Activated CD4-positive, alpha-beta T cell treated with anti-CD3 and anti-CD28 coated beads, Interleukin-2, Interleukin-6, amounts not matched to agents 100 ng/mL and 50 ng/mL, durations not matched to agents 16 hours and 8 hours (primary cell): Measurements from ENCODE around the gene HMGB4.
A peak's percentile ranks its signal among the peaks of the same experiment; 100 is the strongest.

Experiments used
- DNase-seq: peaks from one replicate; pipeline ENCODE4 v3.0.0-alpha.2; 2020

HMGB4 gene

DNA sequence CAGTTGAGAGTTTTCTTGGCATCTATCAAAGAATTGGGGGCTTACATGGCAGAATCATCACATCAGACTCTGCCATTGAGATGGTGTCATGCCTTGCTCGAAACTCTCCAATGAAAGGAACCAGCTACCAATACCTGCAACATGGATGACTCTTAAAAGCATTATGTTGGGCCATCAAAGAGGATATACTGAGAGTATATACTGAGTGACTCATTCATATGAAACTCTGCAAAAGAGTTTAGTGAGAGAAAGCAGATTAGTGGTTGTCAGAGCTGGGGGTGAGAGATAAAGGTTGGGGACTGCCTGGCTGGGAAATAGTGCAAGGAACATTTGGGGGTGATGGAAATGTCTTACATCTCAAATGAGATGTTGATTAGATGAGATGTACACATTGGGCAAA lies 14.7 kb upstream of the HMGB4 start:
- no peak for DNase-seq

DNA sequence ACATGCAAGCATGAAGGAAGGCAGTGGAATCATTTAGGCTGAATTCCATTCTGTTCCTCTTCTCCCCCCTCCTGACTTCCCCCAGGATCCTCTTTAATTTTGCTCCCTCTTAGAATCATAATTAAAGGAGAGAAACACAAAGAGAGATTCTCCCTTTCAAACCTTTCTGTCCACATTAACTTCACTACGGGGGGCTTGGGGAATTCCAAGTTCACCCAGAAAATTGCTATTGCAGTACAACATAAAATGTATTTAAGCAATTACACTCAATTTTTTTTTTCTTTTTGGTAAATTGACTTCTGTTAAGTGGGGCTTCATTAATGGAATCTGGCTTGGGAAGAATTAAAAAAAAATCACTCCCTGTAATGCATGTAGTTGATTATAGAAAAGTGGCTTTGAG lies 13.4 kb upstream of the HMGB4 start:
- no peak for DNase-seq

DNA sequence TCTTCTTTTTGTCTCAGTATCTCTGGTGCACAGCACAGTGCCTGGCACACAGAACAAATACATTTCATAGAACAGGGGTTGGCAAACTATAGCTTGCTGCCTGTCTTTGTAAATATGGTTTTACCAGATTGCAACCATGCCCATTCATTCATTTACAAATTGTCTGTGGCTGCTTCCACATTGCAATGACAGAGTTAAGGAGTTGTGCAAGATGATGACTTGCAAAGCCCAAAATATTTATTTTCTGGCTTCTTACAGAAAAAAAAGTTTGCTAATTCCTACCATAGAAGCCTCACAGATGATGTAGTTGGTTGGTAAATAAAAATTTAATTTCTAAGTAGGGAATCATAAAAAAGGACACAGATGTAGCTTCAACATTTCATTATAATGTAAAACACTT lies 11.2 kb upstream of the HMGB4 start:
- DNase-seq = no peak

DNA sequence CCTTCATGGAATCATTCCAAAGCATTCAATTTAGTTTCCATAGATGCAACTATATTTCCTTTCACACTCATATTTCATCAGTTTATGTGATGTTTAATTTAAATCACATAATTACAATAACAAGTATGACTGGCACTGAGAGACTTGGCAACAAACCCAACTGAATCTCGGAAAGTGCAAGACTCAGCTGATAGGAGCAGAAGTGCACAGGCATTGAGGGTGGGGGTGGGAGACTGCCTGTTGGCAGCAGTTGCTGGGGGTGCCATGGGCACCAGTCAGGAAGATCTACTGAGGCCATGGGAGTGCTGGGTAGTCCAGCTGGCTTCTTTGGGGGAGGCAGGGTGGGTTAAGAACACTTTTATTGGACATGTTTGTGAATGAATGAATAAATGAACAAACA lies 10.4 kb upstream of the HMGB4 start:
- no peak for DNase-seq

DNA sequence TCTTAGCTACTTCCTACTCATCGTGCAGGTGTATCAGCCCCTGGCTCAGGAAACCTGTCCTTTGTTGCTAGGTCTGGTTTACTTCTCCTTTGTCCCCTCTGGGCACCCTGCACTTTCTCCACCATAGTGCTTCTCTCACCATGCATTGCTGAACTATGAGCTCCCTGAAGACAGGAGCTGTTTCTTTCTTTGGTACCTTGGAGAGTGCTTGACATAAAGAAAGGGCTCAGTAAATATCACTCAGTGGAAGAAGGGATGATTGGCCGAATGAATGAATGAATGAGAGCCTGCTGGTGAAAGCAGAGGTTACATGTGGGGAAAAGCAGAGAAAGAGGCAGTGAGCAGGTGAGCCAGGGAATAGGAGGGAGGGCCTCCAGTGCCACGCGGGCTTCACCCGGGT lies 9.8 kb upstream of the HMGB4 start:
- DNase-seq = no peak

DNA sequence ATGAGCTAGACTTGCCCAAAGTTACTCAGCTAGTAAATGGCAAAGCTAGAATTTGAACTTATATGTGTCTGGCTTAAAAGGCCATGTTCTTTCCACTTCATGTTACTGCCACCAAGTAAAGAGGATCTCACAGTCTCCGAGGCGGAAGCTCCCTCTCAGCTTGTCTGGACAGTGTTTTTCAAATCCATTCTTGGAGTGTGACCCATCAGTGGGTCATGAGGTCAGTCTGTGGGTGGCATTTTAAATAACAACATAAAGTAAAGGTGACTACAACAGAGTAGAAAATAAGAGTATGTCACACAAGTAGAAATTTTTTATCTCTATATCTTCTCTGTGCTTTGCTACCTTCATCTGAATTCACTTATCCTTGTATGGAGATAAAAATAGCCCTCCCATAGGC lies 3.2 kb upstream of the HMGB4 start:
- DNase-seq = no peak

DNA sequence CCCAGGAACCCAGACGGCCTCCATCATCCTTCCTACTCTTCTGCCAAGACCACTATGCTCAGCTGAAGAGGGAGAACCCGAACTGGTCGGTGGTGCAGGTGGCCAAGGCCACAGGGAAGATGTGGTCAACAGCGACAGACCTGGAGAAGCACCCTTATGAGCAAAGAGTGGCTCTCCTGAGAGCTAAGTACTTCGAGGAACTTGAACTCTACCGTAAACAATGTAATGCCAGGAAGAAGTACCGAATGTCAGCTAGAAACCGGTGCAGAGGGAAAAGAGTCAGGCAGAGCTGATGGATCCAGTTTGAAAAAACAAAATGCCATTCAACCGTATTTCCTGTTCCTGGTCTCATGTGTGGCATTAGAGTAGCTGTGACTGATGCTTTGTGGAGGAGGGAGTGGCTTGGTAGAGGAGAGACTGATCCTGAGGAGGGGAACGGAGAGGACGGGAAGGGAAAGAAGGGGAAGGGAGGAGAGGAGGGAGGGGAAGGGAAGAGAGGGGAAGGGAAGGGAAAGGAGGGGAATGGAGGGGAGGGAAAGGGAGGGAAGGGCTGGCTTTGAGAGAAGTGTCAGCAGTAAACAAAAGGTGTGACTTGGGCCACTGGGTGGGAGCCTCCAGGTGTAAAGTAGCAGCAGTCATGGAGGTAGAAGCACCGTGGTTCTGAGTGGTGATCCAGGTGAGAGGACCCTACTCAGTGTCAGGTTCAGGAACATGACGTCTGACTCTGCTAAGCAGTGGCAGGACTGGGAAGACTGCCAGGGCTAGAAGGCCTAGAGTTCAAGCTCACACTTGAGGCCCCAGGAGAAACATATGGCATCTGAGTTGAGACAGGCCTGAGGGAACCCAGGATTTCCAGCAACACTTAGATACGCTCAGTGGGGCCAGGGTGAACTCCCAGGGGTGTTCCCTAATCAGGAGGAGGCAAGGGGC lies 846 bp downstream of the HMGB4 start:
- no peak for DNase-seq

DNA sequence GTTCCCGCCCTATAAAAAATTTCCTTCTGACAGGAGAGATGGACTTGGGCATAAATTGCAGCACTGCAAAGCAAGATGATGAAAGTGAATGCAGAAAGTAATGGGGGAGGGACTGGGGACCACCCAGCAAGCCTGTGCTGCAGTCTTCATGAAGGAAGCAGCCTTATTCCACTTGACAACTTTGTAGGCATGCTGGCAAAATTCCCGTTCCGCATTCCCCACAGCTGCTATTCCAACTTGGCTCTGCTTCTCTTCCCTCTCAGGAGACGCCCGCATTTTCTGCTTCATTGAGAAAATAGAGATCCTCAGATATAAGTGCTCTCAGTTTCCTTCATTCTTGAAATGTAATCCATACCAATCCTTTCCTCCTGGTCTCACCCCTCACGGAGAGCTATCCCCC lies 2.4 kb downstream of the HMGB4 start:
- DNase-seq = no peak

DNA sequence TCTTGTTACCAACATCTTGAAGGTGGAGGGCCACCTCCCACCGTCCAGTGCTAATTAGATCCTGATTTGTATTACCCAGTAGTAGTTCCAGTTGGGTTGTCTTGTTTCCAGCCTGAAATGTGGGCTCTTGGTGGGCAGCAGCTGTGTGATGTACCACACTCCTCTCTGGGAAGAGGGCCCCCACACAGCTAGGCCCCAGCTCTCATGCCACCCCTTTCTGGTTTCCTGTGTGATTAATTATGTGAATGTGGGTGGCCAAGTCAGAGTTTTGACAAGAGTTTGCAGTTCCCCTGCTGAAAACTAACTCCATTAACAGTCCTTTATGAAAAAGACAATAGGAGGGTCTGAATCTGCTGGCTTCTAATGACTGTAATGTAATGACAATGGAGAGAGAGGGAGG lies 3.8 kb downstream of the HMGB4 start:
- DNase-seq = peak; percentile 20

DNA sequence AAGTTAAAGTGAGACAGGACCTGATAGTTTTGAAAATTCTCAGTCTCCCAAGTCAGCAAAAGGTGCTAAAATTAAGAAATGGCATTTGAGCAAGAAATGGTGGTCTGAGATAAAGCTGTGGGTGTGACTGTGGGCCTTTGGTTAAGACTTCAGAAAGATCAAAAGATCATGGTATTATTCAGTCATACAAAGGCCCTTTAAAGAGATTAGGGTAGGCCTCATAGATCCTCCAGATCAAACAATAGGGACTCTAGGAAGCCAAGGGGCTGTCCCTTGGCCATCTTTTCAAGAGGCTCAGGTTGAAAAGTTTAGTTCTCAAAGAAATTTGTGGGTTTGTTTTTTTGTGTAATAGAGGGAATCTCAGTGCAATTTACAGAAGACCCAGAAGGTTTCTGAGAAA lies 8.4 kb downstream of the HMGB4 start:
- no peak for DNase-seq

DNA sequence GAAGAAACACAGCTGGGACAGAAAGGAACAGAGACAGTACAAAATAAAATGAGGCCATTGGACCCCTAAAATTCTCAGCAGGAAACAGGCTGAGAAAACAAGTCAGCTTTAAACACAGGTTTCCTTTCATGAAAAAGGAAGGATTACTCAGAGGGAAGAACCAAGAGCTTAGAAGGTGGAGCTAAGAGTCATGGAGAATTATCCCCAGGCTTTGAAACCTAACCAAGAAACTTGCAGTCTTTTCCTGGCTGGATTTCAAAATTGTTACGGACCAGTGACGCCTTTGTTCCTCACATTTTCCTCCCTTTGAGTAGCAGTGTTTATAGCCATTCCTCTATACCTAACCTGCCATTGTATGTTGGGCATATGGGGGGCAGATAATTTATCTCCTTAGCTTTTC lies 8.8 kb downstream of the HMGB4 start:
- no peak for DNase-seq

DNA sequence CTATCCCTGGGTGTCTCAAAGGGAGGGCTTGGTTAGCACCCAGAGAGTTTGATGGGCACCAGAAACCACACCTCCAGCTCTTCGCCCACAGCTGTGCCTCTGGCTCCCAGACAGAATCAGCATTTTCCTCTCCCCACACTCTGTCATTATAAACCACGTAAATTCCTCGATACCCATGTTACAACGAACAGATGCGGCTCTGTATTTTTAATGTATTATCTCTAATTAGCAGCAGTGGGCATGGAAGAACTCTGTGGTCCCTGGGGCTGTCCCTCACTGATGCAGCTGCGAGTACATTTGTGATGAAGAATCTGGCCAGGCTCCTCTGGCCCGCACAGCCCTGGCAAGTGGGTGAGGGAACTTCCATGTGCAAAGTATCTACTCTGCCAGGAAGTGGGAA lies 10.8 kb downstream of the HMGB4 start:
- no peak for DNase-seq

DNA sequence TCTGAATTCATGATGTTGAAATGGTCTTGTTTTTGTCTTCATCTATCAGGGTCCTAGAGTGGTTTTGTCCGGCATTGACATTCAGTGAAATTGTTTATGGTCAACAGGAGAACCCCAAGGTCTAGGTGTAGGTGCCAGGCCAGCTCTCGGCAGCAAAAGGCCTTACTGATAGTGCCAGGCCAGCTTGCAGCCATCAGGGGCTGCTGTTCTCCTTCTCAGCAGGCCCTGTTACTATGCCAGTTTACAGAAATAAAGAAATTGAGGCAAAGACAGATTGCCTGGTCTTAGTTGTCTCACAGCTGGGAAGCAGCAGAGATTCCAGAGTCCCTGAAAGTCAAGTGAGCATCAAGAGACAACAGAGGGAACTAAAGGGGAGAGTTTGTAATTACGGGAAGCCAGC lies 12.0 kb downstream of the HMGB4 start:
- no peak for DNase-seq

DNA sequence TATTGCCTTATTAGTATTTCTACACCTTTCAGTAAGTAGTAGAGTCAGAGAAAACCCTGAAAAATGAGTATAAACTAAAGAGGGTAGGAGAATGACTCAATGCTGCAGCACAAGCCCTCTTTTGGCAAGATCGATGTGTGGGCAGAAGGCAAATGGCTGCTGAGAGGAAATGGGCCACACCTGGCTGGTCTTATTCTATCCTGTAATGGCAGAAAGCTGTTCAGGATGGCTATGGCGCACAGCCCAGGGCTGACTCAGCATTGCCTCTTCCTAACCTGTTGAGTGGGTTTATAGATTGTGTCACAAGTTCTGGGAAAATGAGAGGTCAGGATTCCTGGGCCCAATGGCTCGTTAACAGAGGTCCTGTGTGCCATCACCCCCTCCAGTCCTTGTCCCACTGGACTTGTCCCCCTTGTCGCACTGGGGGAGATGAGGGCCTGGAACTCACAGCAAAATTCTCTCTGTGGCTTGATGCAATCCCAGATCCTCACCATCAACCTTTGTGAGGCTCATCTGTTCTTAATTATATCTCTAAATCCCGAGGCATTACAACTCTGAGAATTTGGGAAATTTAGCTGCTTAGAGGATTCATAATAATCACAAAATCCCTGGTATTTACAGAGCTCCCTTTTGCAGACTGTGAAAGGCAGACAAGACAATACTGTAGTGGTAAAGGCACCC lies 13.2 kb downstream of the HMGB4 start:
- DNase-seq = no peak

DNA sequence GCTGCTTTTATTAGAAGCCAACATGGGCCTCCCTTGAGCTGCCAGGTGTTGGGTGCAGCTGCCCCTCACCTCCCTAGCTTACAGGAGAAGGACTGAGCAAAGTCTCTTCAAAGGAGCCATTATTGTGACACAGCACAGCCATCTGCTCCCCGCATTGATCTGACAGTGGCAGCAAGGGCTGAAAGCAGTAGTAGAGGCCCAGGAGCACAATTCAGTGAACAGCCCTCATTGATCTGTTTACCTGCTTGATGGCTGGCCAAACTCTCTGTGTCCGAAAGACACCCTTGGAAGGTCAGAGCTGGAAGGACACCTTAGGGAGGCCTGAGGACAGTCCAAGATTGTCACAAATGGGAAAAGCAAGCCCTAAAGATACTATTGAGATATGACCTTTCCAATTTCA lies 14.5 kb downstream of the HMGB4 start:
- no peak for DNase-seq

DNA sequence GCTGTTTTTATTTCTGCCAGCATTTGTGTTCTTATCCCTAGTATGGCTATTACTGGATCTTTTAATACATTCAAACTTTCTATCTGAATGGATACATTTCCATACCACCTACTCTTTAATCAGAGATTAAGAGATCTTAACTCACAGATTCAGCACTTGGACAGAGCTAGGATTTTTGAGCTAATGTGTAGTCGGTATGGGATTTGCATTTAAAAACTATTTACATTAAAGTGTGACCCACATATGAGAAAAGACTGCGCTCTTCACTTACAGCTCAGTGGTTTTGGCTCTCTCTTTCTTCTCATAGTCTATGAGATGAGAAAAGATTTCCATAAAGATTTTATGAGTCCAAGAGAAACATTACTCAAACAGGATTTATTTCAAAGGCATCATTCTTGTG lies 16.4 kb downstream of the HMGB4 start:
- DNase-seq = no peak

DNA sequence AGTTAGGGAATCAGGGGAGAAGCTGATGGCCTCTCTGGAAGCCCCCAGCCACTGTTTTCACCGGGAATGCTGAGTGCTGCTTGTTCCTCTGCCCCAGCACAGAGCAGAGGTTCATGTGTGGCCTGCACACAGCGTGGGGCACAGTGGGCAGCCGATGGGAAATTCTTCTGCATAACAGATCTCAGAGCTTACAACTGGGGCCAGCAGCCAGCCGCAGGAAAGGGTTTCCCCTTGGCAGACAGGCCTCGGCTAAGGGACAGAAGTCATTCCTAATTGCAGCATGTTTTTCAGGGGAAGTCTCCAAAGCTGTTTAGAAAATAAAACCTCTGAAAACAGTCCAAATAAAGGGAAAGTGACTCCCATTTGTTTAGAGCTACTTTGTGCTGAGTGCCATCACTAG lies 22.6 kb downstream of the HMGB4 start:
- no peak for DNase-seq

DNA sequence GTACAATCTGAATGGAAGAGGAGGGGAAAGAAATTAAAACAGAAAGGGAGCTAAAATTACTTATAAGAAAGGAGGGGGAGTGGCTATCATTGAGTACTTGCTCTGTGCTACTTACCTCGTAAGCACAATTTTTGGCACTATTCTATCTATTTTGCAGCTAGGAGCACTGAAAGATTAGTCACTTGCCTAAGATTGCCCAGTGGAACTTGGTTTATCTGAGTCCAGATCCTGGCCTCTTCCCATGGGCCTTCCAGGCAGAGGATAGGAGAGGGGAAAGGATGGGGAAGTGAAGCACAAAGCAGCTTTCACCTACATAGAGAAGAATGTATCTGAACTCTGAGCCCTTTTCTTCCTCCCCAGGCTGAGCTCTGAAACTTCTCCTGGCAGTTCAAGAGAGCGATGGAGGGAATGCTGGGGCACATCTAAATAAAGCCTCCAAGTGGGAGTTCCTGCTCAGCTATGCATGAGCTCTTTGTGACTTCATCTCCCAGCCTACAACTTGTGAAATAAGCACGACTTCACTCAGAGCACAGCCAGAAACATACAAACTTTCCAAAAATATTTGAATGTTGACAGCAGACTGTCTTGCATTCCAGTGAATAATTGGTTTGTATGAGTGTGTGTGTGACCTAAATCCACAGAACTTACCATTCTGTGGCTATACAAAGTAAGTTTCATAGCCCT lies 29.4 kb downstream of the HMGB4 start:
- no peak for DNase-seq

DNA sequence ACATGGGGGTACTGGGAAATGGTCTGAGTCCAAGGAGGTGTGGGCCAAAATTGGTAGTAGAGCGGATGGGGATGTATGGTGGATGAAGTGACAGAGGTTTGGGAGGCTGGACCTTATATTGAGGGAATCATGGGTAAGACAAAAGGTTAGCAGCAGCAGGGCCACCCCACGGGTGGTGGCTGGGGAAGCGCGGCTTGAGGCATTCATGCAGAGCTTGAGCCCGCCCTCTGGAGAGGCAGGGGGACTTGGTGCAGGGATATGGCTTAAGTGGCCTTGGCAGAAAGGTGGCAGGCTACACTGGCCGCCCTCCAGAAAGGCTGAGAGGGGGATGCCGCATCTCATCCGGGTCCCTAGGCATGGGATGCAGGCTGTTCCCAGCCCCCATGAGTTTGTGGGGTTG lies 31.5 kb downstream of the HMGB4 start:
- no peak for DNase-seq

DNA sequence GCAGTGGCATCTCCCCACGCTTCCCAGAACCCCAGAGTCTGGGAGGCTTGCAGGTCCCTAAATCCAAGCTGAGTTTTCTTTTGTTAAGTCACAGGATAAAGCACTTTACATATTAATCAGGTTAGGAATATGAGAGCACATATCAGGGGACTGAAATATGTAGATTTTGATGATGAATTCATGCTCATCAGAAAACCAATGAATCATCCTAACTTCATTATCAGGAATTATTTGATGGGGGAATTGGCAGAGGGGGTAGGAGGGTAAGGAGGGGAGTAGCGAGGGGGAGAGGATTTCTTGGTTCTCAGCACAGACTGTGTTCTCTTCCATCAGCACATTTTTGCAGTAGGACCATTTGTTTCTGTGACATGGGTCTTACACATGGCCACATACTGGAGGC lies 32.1 kb downstream of the HMGB4 start:
- DNase-seq = no peak

DNA sequence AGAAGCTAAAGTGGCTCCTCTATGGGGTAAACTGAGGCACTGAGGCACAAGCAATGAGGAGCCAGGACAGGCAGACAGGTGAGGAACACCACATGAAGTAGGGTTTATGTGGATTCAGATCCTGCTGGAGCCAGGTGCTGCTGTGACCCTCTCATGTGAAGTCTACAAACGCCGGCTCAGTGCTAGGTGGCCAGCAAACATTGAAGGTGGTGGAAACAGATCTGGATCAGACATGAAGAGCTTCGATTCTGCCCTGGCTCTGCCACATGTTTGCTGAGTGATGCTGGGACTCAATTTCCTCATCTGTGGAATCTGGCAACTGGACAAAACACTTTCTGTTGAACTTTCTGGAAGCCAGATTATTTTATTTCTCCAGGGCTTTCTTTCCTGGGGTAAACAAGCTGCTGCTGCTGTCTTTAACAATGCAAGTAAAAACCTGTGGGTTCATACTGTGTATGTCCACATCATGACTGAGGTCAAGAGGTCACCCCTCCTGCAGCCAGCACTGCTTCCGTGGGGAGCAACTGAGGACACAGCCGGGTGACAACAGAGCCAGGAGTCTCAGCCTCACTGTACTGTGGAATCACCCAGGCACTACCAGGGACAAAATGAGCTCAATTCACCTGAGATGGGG lies 33.3 kb downstream of the HMGB4 start:
- no peak for DNase-seq

DNA sequence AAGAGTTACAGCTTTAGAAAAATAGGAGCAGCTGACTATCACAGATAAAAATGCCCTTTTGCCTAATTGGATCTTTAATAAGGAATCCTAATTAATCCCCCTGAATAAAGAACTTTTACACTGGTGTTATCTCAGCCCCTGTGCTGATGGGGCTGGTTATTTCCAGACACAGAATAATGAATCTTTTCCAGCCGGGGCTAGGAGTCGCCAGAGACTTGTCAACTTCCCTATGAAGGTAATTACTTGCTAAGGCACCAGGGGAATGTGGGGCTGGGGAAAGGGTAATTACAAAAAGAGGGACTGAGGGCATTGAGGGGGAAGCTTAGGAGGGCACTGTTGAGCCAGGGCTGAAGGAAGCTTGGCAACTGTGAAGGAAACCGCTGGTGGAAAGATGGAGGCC lies 34.5 kb downstream of the HMGB4 start:
- no peak for DNase-seq

DNA sequence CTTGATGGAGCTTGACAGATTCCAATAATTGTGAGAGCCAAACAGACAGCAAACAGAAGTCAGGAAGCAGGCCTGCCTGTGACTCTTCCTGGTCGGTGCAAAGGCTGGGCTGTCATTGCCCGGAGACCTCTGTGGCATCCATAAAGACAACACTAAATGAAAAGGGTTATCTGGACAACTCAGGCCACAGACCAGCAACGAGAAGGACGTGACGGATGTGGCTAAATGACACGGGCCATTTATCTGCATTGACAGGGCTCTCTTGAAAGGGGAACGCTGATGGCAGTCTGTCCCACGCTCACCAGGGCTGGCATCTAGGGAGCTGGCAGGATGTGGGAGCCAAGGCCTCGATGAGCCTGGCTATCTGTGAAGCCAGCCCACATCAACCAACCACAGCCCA lies 35.0 kb downstream of the HMGB4 start:
- no peak for DNase-seq

DNA sequence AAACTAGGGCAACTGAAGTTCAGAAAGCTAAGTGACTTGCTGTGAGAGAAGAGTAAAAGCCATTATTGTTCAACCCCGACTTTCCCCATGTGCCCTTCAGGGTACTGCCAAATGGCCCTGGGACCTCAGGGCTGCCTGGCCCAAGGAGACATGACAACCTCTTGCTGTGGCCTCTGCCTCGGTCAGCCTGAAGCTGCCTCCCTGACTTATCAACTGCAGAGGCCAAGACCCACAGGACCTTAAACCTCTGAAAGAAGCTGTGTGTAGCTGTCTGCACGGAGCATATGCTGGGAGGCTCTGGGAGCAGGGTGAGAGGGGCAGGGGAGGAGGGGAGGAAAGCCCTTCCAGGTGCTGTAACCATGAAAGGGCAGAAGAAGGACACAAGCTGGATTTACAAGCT lies 35.9 kb downstream of the HMGB4 start:
- no peak for DNase-seq
